KMS-11 (cell line): ENCODE data around the gene KRR1.

ENCODE experiments used
- H2AFZ ChIP-seq: fragments of 200-600 bp; sonication (generic); 2 replicates; pipeline ENCODE4 v1.6.1; 2016; ENCODE audit warnings: antibody characterized with exemption, mixed run types, low read depth
- H3K27ac ChIP-seq: fragments of 200-600 bp; sonication (generic); 2 replicates; pipeline ENCODE4 v1.6.1; 2016; ENCODE audit warnings: mild to moderate bottlenecking, mixed run types
- H3K27me3 ChIP-seq: fragments of 200-600 bp; sonication (generic); 2 replicates; pipeline ENCODE4 v1.6.1; 2017; ENCODE audit warnings: mild to moderate bottlenecking, low read depth, mixed run types, moderate library complexity; ENCODE audit not compliant: insufficient read depth
- H3K36me3 ChIP-seq: fragments of 200-600 bp; sonication (generic); 2 replicates; pipeline ENCODE4 v1.6.1; 2017; ENCODE audit warnings: mild to moderate bottlenecking, mixed run types; ENCODE audit not compliant: insufficient read depth
- H3K4me1 ChIP-seq: fragments of 200-600 bp; sonication (generic); 2 replicates; pipeline ENCODE4 v1.6.1; 2016; ENCODE audit warnings: mild to moderate bottlenecking, low read depth, mixed run types; ENCODE audit not compliant: poor library complexity, severe bottlenecking
- H3K4me2 ChIP-seq: fragments of 200-600 bp; sonication (generic); 2 replicates; pipeline ENCODE4 v1.7.0; 2016; ENCODE audit warnings: mild to moderate bottlenecking, mixed run types
- H3K4me3 ChIP-seq: fragments of 200-600 bp; sonication (generic); IDR thresholded peaks from 2 replicates; pipeline ENCODE4 v1.6.1; 2017; ENCODE audit warnings: low read depth, low read length, mixed read lengths; ENCODE audit not compliant: insufficient read depth
- H3K79me2 ChIP-seq: fragments of 200-600 bp; sonication (generic); 2 replicates; pipeline ENCODE4 v1.6.1; 2016; ENCODE audit warnings: low read depth, mixed run types; ENCODE audit not compliant: insufficient read depth
- H3K9ac ChIP-seq: fragments of 200-600 bp; sonication (generic); 2 replicates; pipeline ENCODE4 v1.6.1; 2016; ENCODE audit warnings: mild to moderate bottlenecking, mixed run types
- H4K20me1 ChIP-seq: fragments of 200-600 bp; sonication (generic); 2 replicates; pipeline ENCODE4 v1.6.1; 2016; ENCODE audit warnings: mild to moderate bottlenecking, mixed run types; ENCODE audit not compliant: insufficient read depth
- TF ChIP-seq, protein P1 (sequence below): fragments of 200-600 bp; sonication (generic); conservative IDR thresholded peaks from 2 replicates; pipeline ENCODE4 v1.6.1; 2017; ENCODE audit warnings: low read depth, mild to moderate bottlenecking, antibody characterized with exemption, low read length, moderate library complexity, mixed read lengths

KRR1 gene

DNA sequence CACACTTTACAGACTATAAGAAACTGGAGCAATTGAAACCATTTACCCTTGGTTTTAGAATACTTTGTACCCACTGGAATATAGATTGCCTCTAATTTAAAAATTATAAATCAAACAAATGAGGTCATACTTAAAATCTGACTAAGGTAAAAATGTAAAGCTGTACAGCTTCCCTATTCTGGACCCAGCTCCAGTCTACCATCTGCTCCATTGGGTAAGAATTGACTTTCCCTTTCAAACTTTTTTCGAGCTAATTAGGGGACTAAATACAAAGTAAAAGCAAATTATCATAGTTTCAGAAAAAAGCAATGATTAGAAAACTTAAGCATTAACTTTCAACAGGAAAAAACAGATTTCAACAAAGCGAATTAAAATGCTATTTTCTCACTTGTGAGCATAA lies 4.3 kb downstream of the KRR1 start:
- Histone ChIP-seq H3K4me2 (no peak overlapping the region), H3K9ac (no peak overlapping the region), H3K27me3 (no peaks in the 10 kb centered on the region), H2AFZ (no peak overlapping the region), H3K36me3 (peaks cover 15% of the 10 kb centered on the region; the same call in 1 of the 2 replicates), H3K79me2 (peaks cover 43% of the 10 kb centered on the region), H3K4me3 (no peak overlapping the region), H4K20me1 (0 out of 2 replicates have a peak, but pooled peaks cover 3% of the 10 kb centered on the region), H3K27ac (no peak overlapping the region), H3K4me1 (peaks cover 14% of the 10 kb centered on the region)
- TF ChIP-seq, protein P1, sequence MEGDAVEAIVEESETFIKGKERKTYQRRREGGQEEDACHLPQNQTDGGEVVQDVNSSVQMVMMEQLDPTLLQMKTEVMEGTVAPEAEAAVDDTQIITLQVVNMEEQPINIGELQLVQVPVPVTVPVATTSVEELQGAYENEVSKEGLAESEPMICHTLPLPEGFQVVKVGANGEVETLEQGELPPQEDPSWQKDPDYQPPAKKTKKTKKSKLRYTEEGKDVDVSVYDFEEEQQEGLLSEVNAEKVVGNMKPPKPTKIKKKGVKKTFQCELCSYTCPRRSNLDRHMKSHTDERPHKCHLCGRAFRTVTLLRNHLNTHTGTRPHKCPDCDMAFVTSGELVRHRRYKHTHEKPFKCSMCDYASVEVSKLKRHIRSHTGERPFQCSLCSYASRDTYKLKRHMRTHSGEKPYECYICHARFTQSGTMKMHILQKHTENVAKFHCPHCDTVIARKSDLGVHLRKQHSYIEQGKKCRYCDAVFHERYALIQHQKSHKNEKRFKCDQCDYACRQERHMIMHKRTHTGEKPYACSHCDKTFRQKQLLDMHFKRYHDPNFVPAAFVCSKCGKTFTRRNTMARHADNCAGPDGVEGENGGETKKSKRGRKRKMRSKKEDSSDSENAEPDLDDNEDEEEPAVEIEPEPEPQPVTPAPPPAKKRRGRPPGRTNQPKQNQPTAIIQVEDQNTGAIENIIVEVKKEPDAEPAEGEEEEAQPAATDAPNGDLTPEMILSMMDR: no peak

DNA sequence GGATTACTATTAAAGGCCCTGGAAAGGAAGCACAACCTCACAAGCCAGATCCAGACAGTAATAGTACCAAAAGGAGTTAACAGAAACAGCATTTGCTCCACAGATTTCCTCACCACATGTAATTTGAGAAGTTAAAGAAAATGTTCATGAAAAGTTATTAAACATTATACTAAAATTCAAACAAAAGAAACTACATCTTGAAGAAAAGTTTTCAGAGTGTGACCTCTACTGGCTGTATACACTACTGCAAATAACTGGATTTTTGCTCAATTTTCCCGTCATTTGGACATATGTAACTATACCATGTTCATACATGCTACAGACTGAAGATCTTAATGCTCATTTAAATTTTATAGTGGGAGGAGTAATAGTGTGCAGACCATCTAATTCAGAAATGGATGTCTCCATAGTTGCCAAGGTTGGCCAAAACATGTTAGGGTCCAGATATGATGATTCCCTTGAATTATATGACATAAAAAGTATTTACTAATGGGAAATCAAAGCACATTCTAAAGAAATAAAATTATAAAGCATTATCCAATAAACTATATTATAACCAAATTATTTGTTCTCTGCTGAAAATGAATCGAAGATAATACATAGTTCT lies 5.6 kb downstream of the KRR1 start:
- Histone ChIP-seq H3K27me3 (no peaks in the 10 kb centered on the region), H3K79me2 (peaks cover 37% of the 10 kb centered on the region), H4K20me1 (0 out of 2 replicates have a peak, but pooled peaks cover 3% of the 10 kb centered on the region), H3K27ac (no peak overlapping the region), H3K9ac (no peak overlapping the region), H3K4me1 (peaks cover 9% of the 10 kb centered on the region), H3K36me3 (peaks cover 18% of the 10 kb centered on the region; the same call in 1 of the 2 replicates), H2AFZ (no peak overlapping the region), H3K4me2 (no peak overlapping the region), H3K4me3 (no peak overlapping the region)
- TF ChIP-seq, protein P1: peak; percentile 91

DNA sequence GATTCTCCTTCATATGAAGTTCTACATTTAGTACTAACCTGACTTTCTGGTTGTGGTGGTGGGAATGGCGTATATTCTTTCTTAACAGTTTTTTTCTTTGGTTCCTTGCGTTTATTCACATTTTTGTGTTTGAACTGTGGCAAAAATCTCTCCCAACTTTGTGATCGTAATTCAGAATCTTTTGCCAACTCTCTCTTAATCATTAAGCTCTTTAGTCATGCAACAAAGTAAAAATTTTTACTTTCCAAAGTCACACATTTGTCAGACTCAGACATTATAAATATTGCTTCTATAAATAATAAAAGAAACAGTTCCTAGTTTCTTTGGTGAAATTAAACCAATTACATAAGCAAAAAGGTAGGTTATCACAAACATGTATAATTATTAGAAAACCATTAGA lies 7.5 kb downstream of the KRR1 start:
- H3K4me1 ChIP-seq: no peaks in the 10 kb centered on the region
- H3K27ac ChIP-seq: no peak overlapping the region
- TF ChIP-seq, protein P1: no peak
- no peak overlapping the region for H2AFZ ChIP-seq
- H3K4me3 ChIP-seq: no peak overlapping the region
- H3K4me2 ChIP-seq: no peak overlapping the region
- H4K20me1 ChIP-seq: 0 out of 2 replicates have a peak, but pooled peaks cover 3% of the 10 kb centered on the region
- peaks cover 18% of the 10 kb centered on the region; the same call in 1 of the 2 replicates for H3K79me2 ChIP-seq
- H3K9ac ChIP-seq: no peak overlapping the region
- H3K27me3 ChIP-seq: no peaks in the 10 kb centered on the region
- peaks cover 18% of the 10 kb centered on the region; the same call in 1 of the 2 replicates for H3K36me3 ChIP-seq

DNA sequence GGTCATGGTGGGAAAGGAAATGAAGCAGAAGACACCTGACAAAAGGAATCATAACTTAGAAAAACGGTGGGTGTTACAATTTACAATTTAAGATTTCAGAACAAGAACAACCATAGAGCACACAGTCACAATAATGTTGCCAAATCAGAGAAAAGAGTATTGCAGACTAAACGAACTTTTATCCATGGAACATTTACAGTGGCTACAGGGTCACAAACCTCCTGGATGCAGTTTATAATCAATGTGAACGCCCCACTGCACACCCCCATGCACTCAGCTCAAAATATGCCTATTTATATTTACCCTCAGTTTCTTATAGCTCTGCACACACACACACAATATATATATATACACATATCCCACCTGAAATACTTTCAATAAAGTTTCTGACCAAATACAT lies 8.0 kb downstream of the KRR1 start:
- Histone ChIP-seq H3K27me3 (no peaks in the 10 kb centered on the region), H4K20me1 (0 out of 2 replicates have a peak, but pooled peaks cover 3% of the 10 kb centered on the region), H2AFZ (no peak overlapping the region), H3K4me1 (no peaks in the 10 kb centered on the region), H3K9ac (no peak overlapping the region), H3K36me3 (peaks cover 18% of the 10 kb centered on the region; the same call in 1 of the 2 replicates), H3K4me2 (no peak overlapping the region), H3K27ac (no peak overlapping the region), H3K4me3 (no peak overlapping the region), H3K79me2 (peaks cover 13% of the 10 kb centered on the region; the same call in 1 of the 2 replicates)
- TF ChIP-seq, protein P1: no peak
